ENCODE measurements around the gene OTULIN. TPM values are rescaled to one million over a fixed set of nuclear protein-coding genes. Genes with fewer than 3 reads are reported as not detected.

Gene OTULIN
- total RNA-seq (2014; rRNA removed; shearing (Covaris generic)) (24.4 and 36.8 TPM in 2 replicates), polyA plus RNA-seq (2016; fragmentation: Nextera tagmentation; extraction: Ambion mirVana) (12.8 and 13.7 TPM in 2 replicates)

DNA sequence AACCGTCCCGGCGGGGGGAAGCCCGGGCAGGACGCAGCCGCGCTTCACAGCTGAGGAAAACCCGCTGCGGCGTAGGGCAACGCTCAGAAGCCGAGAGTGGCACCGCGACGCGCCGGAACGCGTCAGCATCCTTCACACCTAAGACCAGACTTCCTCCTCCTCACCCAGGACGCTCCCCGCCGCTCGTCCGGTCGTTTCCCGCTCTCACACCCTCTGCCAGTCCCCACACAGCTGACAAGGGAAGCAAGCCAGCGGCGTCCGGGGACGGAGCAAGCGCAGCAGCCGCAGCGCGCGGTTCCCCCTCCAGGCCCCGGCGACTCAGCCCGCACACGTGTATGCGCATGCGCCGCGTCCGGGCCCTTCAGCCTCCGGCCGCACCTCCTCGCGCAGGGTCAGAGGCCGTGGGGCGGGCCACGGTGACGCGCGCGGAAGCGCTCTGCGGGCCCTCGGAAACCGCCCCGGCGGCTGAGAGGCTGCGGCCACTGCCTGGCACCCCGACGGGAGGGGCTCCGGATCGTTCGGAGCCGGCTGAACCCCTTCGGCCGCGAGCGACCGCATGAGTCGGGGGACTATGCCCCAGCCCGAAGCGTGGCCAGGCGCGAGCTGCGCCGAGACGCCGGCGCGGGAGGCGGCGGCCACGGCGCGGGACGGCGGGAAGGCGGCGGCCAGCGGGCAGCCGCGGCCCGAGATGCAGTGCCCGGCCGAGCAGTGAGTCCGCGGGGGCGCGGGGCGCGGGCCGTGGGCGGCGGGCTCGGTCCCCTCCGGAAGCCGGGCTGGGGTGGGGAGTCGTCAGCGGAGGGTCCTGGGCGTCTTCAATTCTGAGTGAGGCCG lies at the start of gene OTULIN:
OTULIN (plus strand) TSS at position 449 of the 831 bp plus-strand sequence; CDS start at position 557, 108 bp downstream.
- Histone ChIP-seq H3K79me2 (ENCODE audit: insufficient read depth) (peaks cover 63% of the 10 kb centered on the region), H3F3A (ENCODE audit: insufficient read depth) (peaks cover 31% of the 10 kb centered on the region), H4K20me1 (ENCODE audit: insufficient read depth) (no peaks in the 10 kb centered on the region; the same call in 1 of the 2 replicates), H3K27ac (peak within 1 kb of the TSS; percentile 75), H3K36me3 (ENCODE audit: low read depth) (no peaks in the 10 kb centered on the region; the same call in 1 of the 2 replicates), H3K9me3 (ENCODE audit: low read depth) (no peaks in the 10 kb centered on the region), H3K4me3 (peak within 1 kb of the TSS; percentile 82), H2AFZ (peak within 1 kb of the TSS; percentile 90), H3K4me2 (ENCODE audit: unreplicated experiment) (peak within 1 kb of the TSS; percentile 91), H3K4me1 (ENCODE audit: insufficient read depth) (peaks cover 40% of the 10 kb centered on the region), H3K9ac (peak within 1 kb of the TSS; percentile 80), H3K9me2 (ENCODE audit: insufficient read depth) (no peaks in the 10 kb centered on the region), H3K27me3 (replicated peaks; ENCODE audit: insufficient read depth) (no peaks in the 10 kb centered on the region)
- no peak for TF ChIP-seq EZH2phosphoT487 (IDR thresholded peaks at IDR 0.05; ENCODE audit: insufficient read depth, low read depth)
- no peak for TF ChIP-seq EZH2 (IDR thresholded peaks at IDR 0.05; ENCODE audit: insufficient read depth, poor library complexity, severe bottlenecking)
- in situ Hi-C loops (cut with MboI) = no loop called here
- 0 to 1% methylated on average over 75 to 94 of the region's 115 CpGs for WGBS, 2 experiments (ENCODE audit: low coverage in 1 of 2, low lambda C conversion rate in 2 of 2, missing lambda C conversion rate in 2 of 2)
- DNase-seq = peak; percentile 95

DNA sequence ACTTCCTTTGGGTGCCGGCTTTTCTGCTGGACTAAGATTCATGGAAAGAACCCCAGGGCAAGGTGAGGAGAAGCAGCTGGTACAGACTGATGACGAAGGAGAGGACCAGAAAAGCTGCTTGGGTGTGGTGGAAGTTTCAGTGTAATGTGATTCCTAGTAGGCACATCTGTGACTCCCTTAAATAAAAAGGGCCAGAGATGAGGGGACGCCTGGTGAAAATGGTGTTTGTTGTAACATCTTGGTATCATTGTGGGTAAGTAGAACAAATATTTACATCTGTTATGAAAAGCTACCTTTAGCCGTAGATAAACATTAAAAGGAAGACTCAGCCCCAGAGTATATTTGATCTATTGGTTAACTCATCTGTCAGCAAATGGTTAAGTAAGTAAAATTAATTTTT lies 49.2 kb upstream of the OTULIN start:
- no peak overlapping the region for H3K4me2 ChIP-seq (ENCODE audit: unreplicated experiment)
- H3K27me3 ChIP-seq (replicated peaks; ENCODE audit: insufficient read depth) = 0 out of 2 replicates have a peak, but pooled peaks cover 5% of the 10 kb centered on the region
- H3F3A ChIP-seq (ENCODE audit: insufficient read depth) = no peaks in the 10 kb centered on the region
- TF ChIP-seq EZH2phosphoT487 (IDR thresholded peaks at IDR 0.05; ENCODE audit: insufficient read depth, low read depth) (no peak), EZH2 (IDR thresholded peaks at IDR 0.05; ENCODE audit: insufficient read depth, poor library complexity, severe bottlenecking) (no peak)
- DNase-seq = no peak
- H3K9ac ChIP-seq = no peak overlapping the region
- H3K36me3 ChIP-seq (ENCODE audit: low read depth) = no peaks in the 10 kb centered on the region
- no peaks in the 10 kb centered on the region for H3K9me2 ChIP-seq (ENCODE audit: insufficient read depth)
- no peaks in the 10 kb centered on the region for H3K4me1 ChIP-seq (ENCODE audit: insufficient read depth)
- no peak overlapping the region for H2AFZ ChIP-seq
- WGBS, 2 experiments (ENCODE audit: low coverage in 1 of 2, low lambda C conversion rate in 2 of 2, missing lambda C conversion rate in 2 of 2) = 71 to 77% methylated on average over 4 of the region's 4 CpGs
- no peaks in the 10 kb centered on the region for H3K9me3 ChIP-seq (ENCODE audit: low read depth)
- H3K4me3 ChIP-seq = no peak overlapping the region
- no peaks in the 10 kb centered on the region for H4K20me1 ChIP-seq (ENCODE audit: insufficient read depth)
- H3K27ac ChIP-seq = no peak overlapping the region
- no peaks in the 10 kb centered on the region for H3K79me2 ChIP-seq (ENCODE audit: insufficient read depth)
- in situ Hi-C loops (cut with MboI) = no loop called here

DNA sequence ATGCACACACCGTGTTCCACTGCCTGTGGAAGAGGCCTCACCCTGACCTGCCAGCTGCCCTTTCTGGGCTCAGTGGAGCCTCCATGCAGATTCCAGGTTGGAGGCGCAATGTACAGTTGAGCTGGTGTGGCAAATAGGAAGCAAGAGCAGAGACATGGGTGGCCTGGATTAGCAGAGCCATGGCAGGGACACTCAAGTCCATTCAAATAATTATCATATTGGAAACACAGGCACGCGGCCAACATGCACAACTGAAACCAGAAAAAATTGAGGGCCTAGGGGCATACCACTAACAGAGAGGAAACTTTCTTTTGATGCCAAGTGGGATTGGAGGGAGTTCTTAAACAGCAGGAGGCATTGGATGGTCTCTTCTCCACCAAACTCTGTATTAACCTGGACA lies 47.1 kb upstream of the OTULIN start:
- no peak overlapping the region for H3K4me2 ChIP-seq (ENCODE audit: unreplicated experiment)
- 0 out of 2 replicates have a peak, but pooled peaks cover 16% of the 10 kb centered on the region for H3K27me3 ChIP-seq (replicated peaks; ENCODE audit: insufficient read depth)
- H3K79me2 ChIP-seq (ENCODE audit: insufficient read depth) = no peaks in the 10 kb centered on the region
- no peak overlapping the region for H2AFZ ChIP-seq
- H3K9ac ChIP-seq = no peak overlapping the region
- H3K9me2 ChIP-seq (ENCODE audit: insufficient read depth) = no peaks in the 10 kb centered on the region
- H4K20me1 ChIP-seq (ENCODE audit: insufficient read depth) = no peaks in the 10 kb centered on the region
- no peaks in the 10 kb centered on the region for H3F3A ChIP-seq (ENCODE audit: insufficient read depth)
- in situ Hi-C loops (cut with MboI) = no loop called here
- no peak for DNase-seq
- no peak overlapping the region for H3K27ac ChIP-seq
- no peaks in the 10 kb centered on the region for H3K4me1 ChIP-seq (ENCODE audit: insufficient read depth)
- H3K9me3 ChIP-seq (ENCODE audit: low read depth) = no peaks in the 10 kb centered on the region
- WGBS, 2 experiments (ENCODE audit: low coverage in 1 of 2, low lambda C conversion rate in 2 of 2, missing lambda C conversion rate in 2 of 2) = 83 to 88% methylated on average over 4 of the region's 4 CpGs
- no peak for TF ChIP-seq EZH2 (IDR thresholded peaks at IDR 0.05; ENCODE audit: insufficient read depth, poor library complexity, severe bottlenecking)
- no peak for TF ChIP-seq EZH2phosphoT487 (IDR thresholded peaks at IDR 0.05; ENCODE audit: insufficient read depth, low read depth)
- H3K36me3 ChIP-seq (ENCODE audit: low read depth) = no peaks in the 10 kb centered on the region
- H3K4me3 ChIP-seq = no peak overlapping the region

DNA sequence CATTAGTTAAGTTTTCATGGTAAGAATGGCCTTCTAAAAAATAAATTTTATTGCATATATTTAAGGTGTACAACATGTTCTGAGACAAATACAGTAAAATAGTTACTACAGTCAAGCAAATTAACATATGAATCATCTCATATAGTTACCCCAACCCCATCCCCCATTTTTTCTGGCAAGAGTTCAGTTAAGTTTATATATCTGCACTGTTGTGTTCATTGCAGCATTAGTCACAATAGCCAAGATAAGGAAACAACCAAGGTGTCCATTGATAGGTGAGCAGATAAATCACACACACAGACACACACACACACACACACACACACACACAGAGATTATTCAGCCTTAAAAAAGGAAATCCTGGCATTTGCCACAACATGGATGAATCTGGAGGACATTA lies 37.2 kb upstream of the OTULIN start:
- no peaks in the 10 kb centered on the region for H3K79me2 ChIP-seq (ENCODE audit: insufficient read depth)
- no peak overlapping the region for H2AFZ ChIP-seq
- no peaks in the 10 kb centered on the region for H3K4me1 ChIP-seq (ENCODE audit: insufficient read depth)
- no peak overlapping the region for H3K4me3 ChIP-seq
- H3K9me3 ChIP-seq (ENCODE audit: low read depth) = no peaks in the 10 kb centered on the region
- TF ChIP-seq EZH2 (IDR thresholded peaks at IDR 0.05; ENCODE audit: insufficient read depth, poor library complexity, severe bottlenecking) = no peak
- no peak for TF ChIP-seq EZH2phosphoT487 (IDR thresholded peaks at IDR 0.05; ENCODE audit: insufficient read depth, low read depth)
- peaks cover 18% of the 10 kb centered on the region for H3K27me3 ChIP-seq (replicated peaks; ENCODE audit: insufficient read depth)
- no peak overlapping the region for H3K9ac ChIP-seq
- H4K20me1 ChIP-seq (ENCODE audit: insufficient read depth) = no peaks in the 10 kb centered on the region
- no peak overlapping the region for H3K27ac ChIP-seq
- DNase-seq = no peak
- in situ Hi-C loops (cut with MboI) = no loop called here
- H3K36me3 ChIP-seq (ENCODE audit: low read depth) = no peaks in the 10 kb centered on the region
- H3K9me2 ChIP-seq (ENCODE audit: insufficient read depth) = no peaks in the 10 kb centered on the region
- H3K4me2 ChIP-seq (ENCODE audit: unreplicated experiment) = no peak overlapping the region
- H3F3A ChIP-seq (ENCODE audit: insufficient read depth) = no peaks in the 10 kb centered on the region

Measured in GM23248 (cell line).